K562 (cell line): ENCODE measurements around the gene CALM3. TPM values are rescaled to one million over a fixed set of nuclear protein-coding genes. Genes with fewer than 3 reads are reported as not detected.
A peak's percentile ranks its signal among the peaks of the same experiment; 100 is the strongest.

Experiments
- CBFA2T3 ChIP-seq: fragments of 450-650 bp; IDR thresholded peaks from 2 replicates; pipeline ENCODE4 v1.6.1; 2017
- DACH1 ChIP-seq: fragments of 450-650 bp; IDR thresholded peaks from 2 replicates; pipeline ENCODE4 v1.6.1; 2018; ENCODE audit not compliant: partially characterized antibody
- GTF3C2 ChIP-seq: IDR thresholded peaks from 3 replicates; pipeline ENCODE4 v1.6.1; 2011; ENCODE audit warnings: borderline replicate concordance, mild to moderate bottlenecking, moderate library complexity; ENCODE audit not compliant: insufficient read length; ENCODE audit errors: extremely low read depth
- KAT7 ChIP-seq: sonication (generic); formaldehyde crosslinking; IDR thresholded peaks from 2 replicates; pipeline ENCODE4 v1.8.0; 2022; ENCODE audit warnings: missing genetic modification reagents, mild to moderate bottlenecking, borderline replicate concordance
- MEF2A ChIP-seq: IDR thresholded peaks from 2 replicates; pipeline ENCODE4 v1.6.1; 2011; ENCODE audit warnings: low read depth, mild to moderate bottlenecking, low read length, moderate library complexity; ENCODE audit not compliant: control insufficient read depth
- PHB2 ChIP-seq: fragments of 450-650 bp; IDR thresholded peaks from 2 replicates; pipeline ENCODE4 v1.6.1; 2017; ENCODE audit warnings: low read depth
- RBBP5 ChIP-seq: fragments of 200-600 bp; sonication (generic); IDR thresholded peaks from 2 replicates; pipeline ENCODE4 v1.6.1; 2012; ENCODE audit warnings: borderline replicate concordance, mild to moderate bottlenecking, low read length, control low read depth, inconsistent platforms; ENCODE audit not compliant: insufficient read depth, poor library complexity, severe bottlenecking
- RBM17 ChIP-seq: fragments of 200-400 bp; formaldehyde crosslinking; IDR thresholded peaks from 2 replicates; pipeline ENCODE4 v1.6.1; 2017; ENCODE audit warnings: low read depth, mild to moderate bottlenecking, low read length, borderline replicate concordance
- SMARCC2 ChIP-seq: fragments of 450-650 bp; IDR thresholded peaks from 2 replicates; pipeline ENCODE4 v1.6.1; 2017; ENCODE audit warnings: antibody characterized with exemption, moderate library complexity, mild to moderate bottlenecking, low read depth
- SRSF3 ChIP-seq: fragments of 200-400 bp; formaldehyde crosslinking; IDR thresholded peaks from 2 replicates; pipeline ENCODE4 v1.6.1; 2016; ENCODE audit warnings: mild to moderate bottlenecking, low read length, moderate library complexity; ENCODE audit not compliant: insufficient read depth
- SUPT5H ChIP-seq: fragments of 450-650 bp; IDR thresholded peaks from 2 replicates; pipeline ENCODE4 v1.6.1; 2016
- U2AF1 ChIP-seq: fragments of 200-400 bp; formaldehyde crosslinking; optimal IDR thresholded peaks from 2 replicates; pipeline ENCODE3; 2017; ENCODE audit warnings: mild to moderate bottlenecking, low read depth, low read length, moderate library complexity
- ZBTB26 ChIP-seq: fragments of 450-650 bp; formaldehyde crosslinking; IDR thresholded peaks from 2 replicates; pipeline ENCODE4 v1.4.0; 2022; ENCODE audit warnings: missing genetic modification characterization
- ZBTB33 ChIP-seq: sonication (generic); formaldehyde crosslinking; IDR thresholded peaks from 2 replicates; pipeline ENCODE4 v1.8.1; 2023; ENCODE audit warnings: mild to moderate bottlenecking, missing genetic modification reagents
- ZNF408 ChIP-seq: fragments of 250-450 bp; sonication (Bioruptor Pico); IDR thresholded peaks from 2 replicates; pipeline ENCODE4 v1.4.0; 2020; ENCODE audit warnings: low read depth, mild to moderate bottlenecking, moderate library complexity
- ZNF644 ChIP-seq: fragments of 200-800 bp; sonication (Bioruptor generic); IDR thresholded peaks from 2 replicates; pipeline ENCODE4 v1.6.1; 2016; ENCODE audit warnings: low read depth, missing genetic modification characterization, missing compliant biosample characterization
- polyA plus RNA-seq, 8 experiments: library from polyadenylated mRNA; depleted of rRNA in 4 of 8; stranded (reverse) in 5 of 8; unstranded in 3 of 8; fragments of >200 nt; fragmentation: Nextera tagmentation in 2 of 8; fragmentation: Illumina TruSeq in 1 of 8; extraction: Ambion mirVana in 2 of 8; extraction: Trizol in 1 of 8; gene quantifications; 2 replicates each; pipeline versions ENCODE4 v1.2.1 to v1.2.3, GENCODE V29; 2011 to 2014; ENCODE audit warnings: inconsistent platforms in 1 of 8, missing spikeins in 1 of 8
- total RNA-seq, 7 experiments: library from RNA; depleted of rRNA in 6 of 7; stranded (reverse); fragments of >200 nt in 6 of 7; fragmentation: Illumina TruSeq in 2 of 7; extraction: Trizol in 2 of 7; gene quantifications; 2 replicates each; pipeline versions ENCODE4 v1.2.1 to v1.2.3, GENCODE V29; 2011 to 2021; ENCODE audit warnings: low replicate concordance in 1 of 7
- TF ChIP-seq, protein P1 (sequence below): fragments of 250-450 bp; sonication (Bioruptor Pico); IDR thresholded peaks from 2 replicates; pipeline ENCODE4 v1.4.0; 2020; ENCODE audit warnings: mild to moderate bottlenecking
- TF ChIP-seq, protein P2 (sequence below): IDR thresholded peaks from 2 replicates; pipeline ENCODE4 v1.6.1; 2014; ENCODE audit warnings: antibody characterized with exemption

Gene CALM3
- total and polyA plus RNA-seq, 9 of the 15 experiments (the other 6 are each of a cell fraction or from before 2014, with no cell fraction given): 34.6 to 350 (median 156) TPM

DNA sequence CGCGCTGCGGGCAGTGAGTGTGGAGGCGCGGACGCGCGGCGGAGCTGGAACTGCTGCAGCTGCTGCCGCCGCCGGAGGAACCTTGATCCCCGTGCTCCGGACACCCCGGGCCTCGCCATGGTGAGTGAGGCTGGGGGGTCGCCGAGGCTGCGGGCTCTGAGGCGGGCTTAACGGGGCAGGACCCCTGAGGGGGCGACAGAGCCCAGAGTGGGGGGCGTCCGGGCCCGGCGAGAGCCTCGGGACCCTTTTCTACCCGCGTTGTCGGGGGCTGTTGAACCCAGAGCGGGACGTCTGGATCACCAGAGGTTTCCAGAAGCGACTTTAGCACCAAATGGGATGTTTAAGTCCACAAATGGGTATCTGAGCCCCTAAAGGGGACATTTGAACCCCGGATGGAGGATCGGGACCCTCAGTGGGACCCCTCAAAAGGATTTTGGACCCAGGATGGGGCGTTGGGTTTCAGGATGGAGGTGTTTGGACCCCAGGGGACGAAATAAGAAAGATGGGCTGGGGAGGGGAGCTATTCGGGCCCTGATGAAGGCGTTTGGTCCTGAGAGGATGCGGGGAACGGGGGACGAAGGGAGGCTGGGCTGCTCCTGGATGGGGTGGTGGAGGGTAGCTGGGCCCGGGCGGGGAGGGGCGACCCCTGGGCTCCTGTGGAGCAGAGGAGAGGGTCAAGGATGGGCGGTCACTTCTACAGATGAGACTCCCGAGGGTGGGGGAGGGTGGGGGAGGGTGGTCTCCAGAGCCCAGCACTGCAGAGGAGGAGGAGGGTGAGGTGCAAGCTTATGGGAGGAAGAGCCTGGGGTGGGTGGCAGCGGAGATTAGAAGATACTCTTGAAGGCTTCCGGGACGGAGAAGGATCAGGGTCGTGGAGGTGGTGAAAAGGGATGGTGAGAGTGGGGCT is at the start of gene CALM3 (continued):
- peak; percentile 12 for TF ChIP-seq U2AF1
- no peak for TF ChIP-seq ZBTB33 (CRISPR knock-in tag)
- no peak for TF ChIP-seq CBFA2T3
- TF ChIP-seq PHB2: no peak
- TF ChIP-seq ZBTB26 (CRISPR knock-in tag): no peak
- TF ChIP-seq RBBP5: peak; percentile 37
- TF ChIP-seq GTF3C2: no peak
- TF ChIP-seq SRSF3: no peak
- TF ChIP-seq SUPT5H: peak; percentile 68
- no peak for TF ChIP-seq SMARCC2
- TF ChIP-seq, protein P1, sequence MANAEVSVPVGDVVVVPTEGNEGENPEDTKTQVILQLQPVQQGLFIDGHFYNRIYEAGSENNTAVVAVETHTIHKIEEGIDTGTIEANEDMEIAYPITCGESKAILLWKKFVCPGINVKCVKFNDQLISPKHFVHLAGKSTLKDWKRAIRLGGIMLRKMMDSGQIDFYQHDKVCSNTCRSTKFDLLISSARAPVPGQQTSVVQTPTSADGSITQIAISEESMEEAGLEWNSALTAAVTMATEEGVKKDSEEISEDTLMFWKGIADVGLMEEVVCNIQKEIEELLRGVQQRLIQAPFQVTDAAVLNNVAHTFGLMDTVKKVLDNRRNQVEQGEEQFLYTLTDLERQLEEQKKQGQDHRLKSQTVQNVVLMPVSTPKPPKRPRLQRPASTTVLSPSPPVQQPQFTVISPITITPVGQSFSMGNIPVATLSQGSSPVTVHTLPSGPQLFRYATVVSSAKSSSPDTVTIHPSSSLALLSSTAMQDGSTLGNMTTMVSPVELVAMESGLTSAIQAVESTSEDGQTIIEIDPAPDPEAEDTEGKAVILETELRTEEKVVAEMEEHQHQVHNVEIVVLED (CRISPR knock-in tag): no peak
- no peak for TF ChIP-seq ZNF408 (CRISPR knock-in tag)
- TF ChIP-seq KAT7 (CRISPR knock-in tag): no peak
- TF ChIP-seq, protein P2, sequence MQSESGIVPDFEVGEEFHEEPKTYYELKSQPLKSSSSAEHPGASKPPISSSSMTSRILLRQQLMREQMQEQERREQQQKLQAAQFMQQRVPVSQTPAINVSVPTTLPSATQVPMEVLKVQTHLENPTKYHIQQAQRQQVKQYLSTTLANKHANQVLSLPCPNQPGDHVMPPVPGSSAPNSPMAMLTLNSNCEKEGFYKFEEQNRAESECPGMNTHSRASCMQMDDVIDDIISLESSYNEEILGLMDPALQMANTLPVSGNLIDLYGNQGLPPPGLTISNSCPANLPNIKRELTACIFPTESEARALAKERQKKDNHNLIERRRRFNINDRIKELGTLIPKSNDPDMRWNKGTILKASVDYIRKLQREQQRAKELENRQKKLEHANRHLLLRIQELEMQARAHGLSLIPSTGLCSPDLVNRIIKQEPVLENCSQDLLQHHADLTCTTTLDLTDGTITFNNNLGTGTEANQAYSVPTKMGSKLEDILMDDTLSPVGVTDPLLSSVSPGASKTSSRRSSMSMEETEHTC: no peak
- no peak for TF ChIP-seq DACH1
- no peak for TF ChIP-seq RBM17
- TF ChIP-seq MEF2A: no peak
- TF ChIP-seq ZNF644: no peak
